Right ventricle myocardium inferior (tissue), 1 donor: ENCODE results near the gene HIP1R. TPM values are rescaled to one million over a fixed set of nuclear protein-coding genes. Genes with fewer than 3 reads are reported as not detected.
A peak's percentile ranks its signal among the peaks of the same experiment; 100 is the strongest.
"Not testable (repeated sequence)": the region's sequence is repeated elsewhere in the genome, so short reads cannot be mapped to it uniquely, and the experiment has no call there.

Source experiments
- ATAC-seq: fragments of 200-7000 bp; cut with Tn5 transposase; one replicate; pipeline ENCODE4 v1.9.1; 2020; ENCODE audit warnings: mild to moderate bottlenecking, moderate library complexity
- DNase-seq: peaks from one replicate; pipeline ENCODE4 v3.0.0; 2021; ENCODE audit errors: missing footprints
- intact Hi-C: fragments of 100-400 bp; cut with DNase I; formaldehyde crosslinking; loops from one replicate; pipeline ENCODE4 v1.11.0; 2022
- total RNA-seq: library from RNA; stranded (reverse); fragmentation: NEBNext Ultra II Directional; extraction: Animal tissue kit (Norgen Biotek cat#: 25700); gene quantifications from one replicate; pipeline ENCODE4 v1.2.1, GENCODE V29; 2021
- donor health status: DM: no; HTN: yes; CAD: no; lungs with severe emphysema.

HIP1R gene
- total RNA-seq, 1 donor from 2014 or later = 17.6 TPM

- DNase-seq = peak; percentile 74
- peak; percentile 72 for ATAC-seq
- intact Hi-C loops = loop anchor here (10.0 kb wide), 1 partner anchor 367 kb away; the partner anchor contains the start of genes MPHOSPH9 and MTRFR
Measured at GRCh38 chr12:122867691-122868461, 32.6 kb downstream of the HIP1R start.

- no peak for ATAC-seq
- intact Hi-C loops = loop anchor here (10.0 kb wide), 1 partner anchor 366 kb away; the partner anchor contains the start of genes MPHOSPH9 and MTRFR
- DNase-seq = no peak
Measured at GRCh38 chr12:122868471-122869177, 33.4 kb downstream of the HIP1R start.

- intact Hi-C loops = loop anchor here (10.0 kb wide), 1 partner anchor 365 kb away; the partner anchor contains the start of genes MPHOSPH9 and MTRFR
- peak; percentile 45 for DNase-seq
- ATAC-seq = no peak
Measured at GRCh38 chr12:122869207-122869973, 34.1 kb downstream of the HIP1R start.

GRCh38 chr12:122870163-122870842 is 35.0 kb downstream of the HIP1R start:
- ATAC-seq = no peak
- no peak for DNase-seq
- intact Hi-C loops = no loop called here

GRCh38 chr12:122870867-122871664 is 35.8 kb downstream of the HIP1R start:
- ATAC-seq = no peak
- DNase-seq = no peak
- intact Hi-C loops = no loop called here

GRCh38 chr12:122871851-122872780 is 36.9 kb downstream of the HIP1R start:
- peak; percentile 33 for ATAC-seq
- peak; percentile 84 for DNase-seq
- intact Hi-C loops = loop anchor here (2.0 kb wide), 1 partner anchor 23 kb away; no protein-coding TSS in a partner anchor

GRCh38 chr12:122872815-122873361 is 37.6 kb downstream of the HIP1R start:
- DNase-seq (no peak), ATAC-seq (no peak)
- intact Hi-C loops = loop anchor here (2.0 kb wide), 1 partner anchor 22 kb away; no protein-coding TSS in a partner anchor

GRCh38 chr12:122873540-122873939 is 38.3 kb downstream of the HIP1R start:
- intact Hi-C loops = loop anchor here (2.0 kb wide), 1 partner anchor 21 kb away; no protein-coding TSS in a partner anchor
- ATAC-seq (no peak), DNase-seq (no peak)

GRCh38 chr12:122874081-122874480 is 38.8 kb downstream of the HIP1R start:
- DNase-seq = no peak
- intact Hi-C loops = no loop called here
- ATAC-seq = no peak

- no peak for DNase-seq
Measured at GRCh38 chr12:122875590-122876220, 40.4 kb downstream of the HIP1R start.

GRCh38 chr12:122876281-122876680 is 41.0 kb downstream of the HIP1R start:
- intact Hi-C loops, ATAC-seq, DNase-seq: not testable (repeated sequence)

More at GRCh38 chr12:122875590-122876220, 40.4 kb downstream of the HIP1R start:
- intact Hi-C loops = no loop called here
- no peak for ATAC-seq

- ATAC-seq = peak; percentile 30
- no peak for DNase-seq
- intact Hi-C loops = no loop called here
Measured at GRCh38 chr12:122876731-122877130, 41.5 kb downstream of the HIP1R start.

- no peak for DNase-seq
- intact Hi-C loops = no loop called here
- no peak for ATAC-seq
Measured at GRCh38 chr12:122878780-122879612, 43.7 kb downstream of the HIP1R start.

- ATAC-seq = no peak
- intact Hi-C loops = no loop called here
- no peak for DNase-seq
Measured at GRCh38 chr12:122880155-122880667, 45.0 kb downstream of the HIP1R start.

GRCh38 chr12:122880668-122881067 is 45.4 kb downstream of the HIP1R start:
- ATAC-seq (peak; percentile 75), DNase-seq (no peak)
- intact Hi-C loops = no loop called here
